Activated naive CD4-positive, alpha-beta T cell treated with anti-CD3 and anti-CD28 coated beads for 36 hours (primary cell): Measurements from ENCODE around the gene PIKFYVE. TPM values are rescaled to one million over a fixed set of nuclear protein-coding genes. Genes with fewer than 3 reads are reported as not detected.
"Not testable (repeated sequence)": the region's sequence is repeated elsewhere in the genome, so short reads cannot be mapped to it uniquely, and the experiment has no call there.

Source experiments
- CTCF ChIA-PET: fragments of 350-600 bp; sonication (Branson Sonifier 250); formaldehyde crosslinking; loops from one replicate; lab custom pipeline; 2021; ENCODE audit warnings: antibody characterized with exemption; lab: Charles Lee
- DNase-seq: peaks from one replicate; pipeline ENCODE4 v3.0.0-alpha.2; 2020
- H3K27ac Mint-ChIP-seq: one replicate; pipeline ENCODE4 v1.8.0; 2021; ENCODE audit warnings: mild to moderate bottlenecking, mixed read lengths
- H3K27me3 Mint-ChIP-seq: one replicate; pipeline ENCODE4 v1.8.0; 2021; ENCODE audit warnings: low read depth, mixed read lengths
- H3K36me3 Mint-ChIP-seq: one replicate; pipeline ENCODE4 v1.8.0; 2021; ENCODE audit warnings: low read depth, mixed read lengths
- H3K4me1 Mint-ChIP-seq: one replicate; pipeline ENCODE4 v1.8.0; 2021; ENCODE audit warnings: low read depth, mixed read lengths
- H3K4me3 Mint-ChIP-seq: one replicate; pipeline ENCODE4 v1.8.0; 2021; ENCODE audit warnings: mild to moderate bottlenecking, moderate library complexity, mixed read lengths
- H3K9me3 Mint-ChIP-seq: one replicate; pipeline ENCODE4 v1.8.0; 2021; ENCODE audit warnings: mixed read lengths
- intact Hi-C: fragments of 100-400 bp; cut with micrococcal nuclease; formaldehyde crosslinking; loops from one replicate; pipeline ENCODE4 v1.15.1; 2023
- total RNA-seq, 2 experiments: library from RNA; stranded (reverse); gene quantifications; one replicate each; pipeline ENCODE4 v1.2.3, GENCODE V29; 2021

The PIKFYVE gene
- total RNA-seq, 2 experiments from 2014 or later, result 20.2 to 22.4 TPM

GRCh38 chr2:208255557-208256106 is 10.4 kb upstream of the PIKFYVE start:
- DNase-seq, result no peak
- Mint-ChIP-seq H3K27me3 (no peaks in the 10 kb centered on the region), H3K9me3 (no peaks in the 10 kb centered on the region), H3K4me3 (peak overlapping the region; percentile 86), H3K27ac (peak overlapping the region; percentile 4), H3K36me3 (peaks cover 8% of the 10 kb centered on the region), H3K4me1 (peaks cover 18% of the 10 kb centered on the region)
- intact Hi-C loops, result loop anchor here (1.0 to 10.0 kb wide), 7 partner anchors 11 to 1169 kb away; partner anchors contain the start of genes CCNYL1, FZD5, MAP2 and PIKFYVE
- CTCF ChIA-PET, result interaction anchor here (1.1 to 2.8 kb wide), 3 partner anchors 9 to 83 kb away, joined by 3 to 16 read pairs (median 4); no protein-coding TSS in a partner anchor

GRCh38 chr2:208256192-208256782 is 9.8 kb upstream of the PIKFYVE start:
- intact Hi-C loops, result loop anchor here (5.0 to 10.0 kb wide), 3 partner anchors 489 to 1169 kb away; partner anchors contain the start of genes FZD5 and MAP2
- Mint-ChIP-seq H3K4me1 (peaks cover 18% of the 10 kb centered on the region), H3K27me3 (no peaks in the 10 kb centered on the region), H3K27ac (no peak overlapping the region), H3K9me3 (no peaks in the 10 kb centered on the region), H3K36me3 (peaks cover 6% of the 10 kb centered on the region), H3K4me3 (no peak overlapping the region)
- CTCF ChIA-PET, result interaction anchor here (0.7 to 1.5 kb wide), 3 partner anchors 9 to 84 kb away, joined by 3 to 5 read pairs (median 4); no protein-coding TSS in a partner anchor
- DNase-seq, result peak; percentile 11

- not testable (repeated sequence) for H3K9me3 Mint-ChIP-seq, H3K4me3 Mint-ChIP-seq, H3K27ac Mint-ChIP-seq, H3K27me3 Mint-ChIP-seq, H3K36me3 Mint-ChIP-seq, DNase-seq
- H3K4me1 Mint-ChIP-seq, result peaks cover 18% of the 10 kb centered on the region
- intact Hi-C loops, result loop anchor here (5.0 to 10.0 kb wide), 3 partner anchors 490 to 1168 kb away; partner anchors contain the start of genes FZD5 and MAP2
- CTCF ChIA-PET, result interaction anchor here (0.7 to 1.5 kb wide), 4 partner anchors 8 to 85 kb away, joined by 3 to 5 read pairs (median 4); no protein-coding TSS in a partner anchor
These were observed 8.9 kb upstream of the PIKFYVE start for GRCh38 chr2:208256849-208257813.

GRCh38 chr2:208265371-208265800 is 669 bp upstream of the PIKFYVE start:
- CTCF ChIA-PET, result interaction anchor here (0.6 to 1.9 kb wide), 3 partner anchors 9 to 101 kb away, joined by 3 to 16 read pairs (median 5); partner anchors contain the start of gene IDH1
- intact Hi-C loops, result loop anchor here (1.0 to 10.0 kb wide), 5 partner anchors 92 to 1737 kb away; partner anchors contain the start of genes CREB1, FASTKD2, MDH1B and RPE
- peaks cover 32% of the 10 kb centered on the region for H3K4me1 Mint-ChIP-seq
- DNase-seq, result peak; percentile 65
- no peaks in the 10 kb centered on the region for H3K27me3 Mint-ChIP-seq
- H3K27ac Mint-ChIP-seq, result peak overlapping the region; percentile 94
- peaks cover 2% of the 10 kb centered on the region for H3K36me3 Mint-ChIP-seq
- H3K4me3 Mint-ChIP-seq, result peak overlapping the region; percentile 95
- H3K9me3 Mint-ChIP-seq, result no peaks in the 10 kb centered on the region

GRCh38 chr2:208266553-208266893 is 468 bp downstream of the PIKFYVE start:
- Mint-ChIP-seq H3K36me3 (peaks cover 7% of the 10 kb centered on the region), H3K4me1 (peaks cover 36% of the 10 kb centered on the region), H3K4me3 (peak overlapping the region; percentile 95), H3K9me3 (no peaks in the 10 kb centered on the region), H3K27me3 (no peaks in the 10 kb centered on the region), H3K27ac (peak overlapping the region; percentile 94)
- CTCF ChIA-PET, result interaction anchor here (0.6 to 1.7 kb wide), 2 partner anchors 12 to 42 kb away, joined by 3 to 8 read pairs; partner anchors contain the start of gene IDH1
- DNase-seq, result no peak
- intact Hi-C loops, result loop anchor here (1.0 to 10.0 kb wide), 11 partner anchors 11 to 1904 kb away; partner anchors contain the start of genes FASTKD2, IDH1, MDH1B and METTL21A

GRCh38 chr2:208266936-208267335 is 881 bp downstream of the PIKFYVE start:
- H3K27me3 Mint-ChIP-seq, result no peaks in the 10 kb centered on the region
- peaks cover 37% of the 10 kb centered on the region for H3K4me1 Mint-ChIP-seq
- peak overlapping the region; percentile 94 for H3K27ac Mint-ChIP-seq
- CTCF ChIA-PET, result interaction anchor here (0.6 to 1.7 kb wide), 3 partner anchors 12 to 147 kb away, joined by 3 to 8 read pairs (median 3); partner anchors contain the start of gene IDH1
- peaks cover 8% of the 10 kb centered on the region for H3K36me3 Mint-ChIP-seq
- DNase-seq, result no peak
- H3K9me3 Mint-ChIP-seq, result no peaks in the 10 kb centered on the region
- peak overlapping the region; percentile 95 for H3K4me3 Mint-ChIP-seq
- intact Hi-C loops, result loop anchor here (1.0 to 10.0 kb wide), 11 partner anchors 12 to 1903 kb away; partner anchors contain the start of genes FASTKD2, IDH1, MDH1B and METTL21A

- not testable (repeated sequence) for H3K36me3 Mint-ChIP-seq, H3K9me3 Mint-ChIP-seq, DNase-seq, H3K27ac Mint-ChIP-seq, H3K27me3 Mint-ChIP-seq
- intact Hi-C loops, result loop anchor here (2.0 to 10.0 kb wide), 7 partner anchors 13 to 1735 kb away; partner anchors contain the start of genes FASTKD2, MDH1B and RPE
- Mint-ChIP-seq H3K4me1 (peaks cover 37% of the 10 kb centered on the region), H3K4me3 (peak overlapping the region; percentile 95)
- CTCF ChIA-PET, result interaction anchor here (0.6 to 1.7 kb wide), 3 partner anchors 13 to 1316 kb away, joined by 3 to 8 read pairs (median 3); partner anchors contain the start of gene IDH1
These were observed 1.5 kb downstream of the PIKFYVE start for GRCh38 chr2:208267526-208267925.

- peaks cover 8% of the 10 kb centered on the region for H3K36me3 Mint-ChIP-seq
- no peak for DNase-seq
- intact Hi-C loops, result loop anchor here (5.0 to 10.0 kb wide), 4 partner anchors 89 to 1734 kb away; partner anchors contain the start of genes FASTKD2, MDH1B and RPE
- peaks cover 37% of the 10 kb centered on the region for H3K4me1 Mint-ChIP-seq
- H3K27ac Mint-ChIP-seq, result no peak overlapping the region
- no peaks in the 10 kb centered on the region for H3K27me3 Mint-ChIP-seq
- H3K4me3 Mint-ChIP-seq, result peak overlapping the region; percentile 95
- CTCF ChIA-PET, result interaction anchor here (0.6 to 2.2 kb wide), 4 partner anchors 10 to 1317 kb away, joined by 3 to 9 read pairs (median 4); no protein-coding TSS in a partner anchor
- H3K9me3 Mint-ChIP-seq, result no peaks in the 10 kb centered on the region
These were observed 2.3 kb downstream of the PIKFYVE start for GRCh38 chr2:208268156-208268952.

GRCh38 chr2:208269091-208269490 is 3.0 kb downstream of the PIKFYVE start:
- CTCF ChIA-PET, result interaction anchor here (0.5 to 2.8 kb wide), 7 partner anchors 9 to 515 kb away, joined by 3 to 12 read pairs (median 4); no protein-coding TSS in a partner anchor
- Mint-ChIP-seq H3K4me3 (no peak overlapping the region), H3K27ac (no peak overlapping the region), H3K27me3 (no peaks in the 10 kb centered on the region), H3K4me1 (peaks cover 37% of the 10 kb centered on the region), H3K9me3 (no peaks in the 10 kb centered on the region), H3K36me3 (peaks cover 13% of the 10 kb centered on the region)
- intact Hi-C loops, result loop anchor here (5.0 to 10.0 kb wide), 4 partner anchors 88 to 1733 kb away; partner anchors contain the start of genes FASTKD2, MDH1B and RPE
- no peak for DNase-seq

- CTCF ChIA-PET, result interaction anchor here (1.7 kb wide), 1 partner anchor 99 kb away, joined by 6 read pairs; no protein-coding TSS in a partner anchor
- H3K36me3 Mint-ChIP-seq, result peaks cover 58% of the 10 kb centered on the region
- H3K4me3 Mint-ChIP-seq, result no peak overlapping the region
- peaks cover 11% of the 10 kb centered on the region for H3K4me1 Mint-ChIP-seq
- no peak for DNase-seq
- H3K27ac Mint-ChIP-seq, result no peak overlapping the region
- H3K9me3 Mint-ChIP-seq, result peaks cover 2% of the 10 kb centered on the region
- no peaks in the 10 kb centered on the region for H3K27me3 Mint-ChIP-seq
- intact Hi-C loops, result no loop called here
These were observed 8.7 kb downstream of the PIKFYVE start for GRCh38 chr2:208274748-208275147.
